Fibroblast of lung (primary cell): ENCODE measurements around the gene RIPK4.

Source experiments
- CTCF ChIP-seq, 2 donors: IDR thresholded peaks in 1 of 2; conservative IDR thresholded peaks in 1 of 2; 1 replicate in 1 of 2; 2 replicates in 1 of 2; pipeline ENCODE4 v1.5.1; 2011 to 2012; ENCODE audit warnings: low read length in 2 of 2, control low read depth in 1 of 2, inconsistent platforms in 1 of 2, low read depth in 1 of 2, mild to moderate bottlenecking in 1 of 2
- EZH2 ChIP-seq: IDR thresholded peaks from 2 replicates; pipeline ENCODE4 v1.5.1; 2012; ENCODE audit warnings: low read length, control low read depth, mild to moderate bottlenecking; ENCODE audit errors: missing control alignments

- TF ChIP-seq CTCF (conservative IDR thresholded peaks at IDR 0.05 in 1 of 2, IDR thresholded peaks at IDR 0.05 in 1 of 2; ENCODE audit: low read depth in 1 of 2, low read length in 2 of 2), result no peak
- no peak for TF ChIP-seq EZH2
Observed at GRCh38 chr21:41743321-41744027, 23.4 kb downstream of the RIPK4 start.
